Endodermal cell (in vitro differentiated cells): ENCODE data around the gene GRN. TPM values are rescaled to one million over a fixed set of nuclear protein-coding genes. Genes with fewer than 3 reads are reported as not detected.

ENCODE experiments used
- DNase-seq: peaks from one replicate; pipeline ENCODE4 v3.0.0-alpha.2; 2017
- H3K27ac ChIP-seq: 2 replicates; pipeline ENCODE4 v1.5.1; 2013; ENCODE audit warnings: mild to moderate bottlenecking, low read depth, low read length, moderate library complexity
- H3K27me3 ChIP-seq: 2 replicates; pipeline ENCODE4 v1.6.1; 2013; ENCODE audit warnings: mild to moderate bottlenecking, low read length, moderate library complexity; ENCODE audit not compliant: insufficient read depth, control insufficient read depth, poor library complexity, severe bottlenecking
- H3K36me3 ChIP-seq: 2 replicates; pipeline ENCODE4 v1.7.0; 2013; ENCODE audit warnings: mild to moderate bottlenecking, low read length, moderate library complexity; ENCODE audit not compliant: control insufficient read depth, insufficient read depth
- H3K4me1 ChIP-seq: one replicate; pipeline ENCODE4 v1.7.0; 2013; ENCODE audit warnings: low read length; ENCODE audit not compliant: control insufficient read depth, insufficient read depth
- H3K4me3 ChIP-seq: 2 replicates; pipeline ENCODE4 v1.5.1; 2013; ENCODE audit warnings: mild to moderate bottlenecking, low read length, moderate library complexity
- H3K9ac ChIP-seq: 2 replicates; pipeline ENCODE4 v1.6.1; 2013; ENCODE audit warnings: mild to moderate bottlenecking, low read length, moderate library complexity; ENCODE audit not compliant: poor library complexity, severe bottlenecking; ENCODE audit errors: extremely low read depth
- H3K9me3 ChIP-seq: 2 replicates; pipeline ENCODE4 v1.6.1; 2013; ENCODE audit warnings: mild to moderate bottlenecking, low read length, moderate library complexity; ENCODE audit not compliant: control insufficient read depth
- H3K27ac Mint-ChIP-seq: 2 replicates; pipeline ENCODE4 v1.8.0; 2020; ENCODE audit warnings: mixed read lengths
- H3K27me3 Mint-ChIP-seq: 2 replicates; pipeline ENCODE4 v1.8.0; 2021; ENCODE audit warnings: mild to moderate bottlenecking, mixed read lengths; ENCODE audit not compliant: insufficient read depth
- H3K36me3 Mint-ChIP-seq: 2 replicates; pipeline ENCODE4 v1.8.0; 2020; ENCODE audit warnings: low read depth, mixed read lengths
- H3K4me1 Mint-ChIP-seq: 2 replicates; pipeline ENCODE4 v1.8.0; 2020; ENCODE audit warnings: mixed read lengths
- H3K4me3 Mint-ChIP-seq: 2 replicates; pipeline ENCODE4 v1.8.0; 2020; ENCODE audit warnings: mild to moderate bottlenecking, moderate library complexity, mixed read lengths
- H3K9me3 Mint-ChIP-seq: 2 replicates; pipeline ENCODE4 v1.8.0; 2020; ENCODE audit warnings: mild to moderate bottlenecking, mixed read lengths
- CTCF ChIP-seq: fragments of 200-600 bp; sonication (generic); conservative IDR thresholded peaks from 2 replicates; pipeline ENCODE4 v1.5.0; 2021; ENCODE audit warnings: antibody characterized with exemption, mild to moderate bottlenecking
- WGBS, 2 experiments: methylation state at CpG; one replicate each; pipeline versions ENCODE4 v1.1.5 to v1.1.7; 2013; ENCODE audit warnings: missing lambda C conversion rate in 2 of 2, mixed read lengths in 1 of 2; ENCODE audit not compliant: insufficient coverage in 1 of 2, insufficient read length in 1 of 2; 5-methylcytosine and 5-hydroxymethylcytosine counted together
- total RNA-seq, 2 donors: library from RNA; stranded (reverse); fragmentation: NEBNext Ultra II Directional in 1 of 2; extraction: Animal tissue kit (Norgen Biotek cat#: 25700) in 1 of 2; gene quantifications; 2 replicates in 1 of 2; 3 replicates in 1 of 2; pipeline ENCODE4 v1.2.1, GENCODE V29; 2021

Gene GRN
- total RNA-seq, 2 donors from 2014 or later = 178 to 205 TPM

DNA sequence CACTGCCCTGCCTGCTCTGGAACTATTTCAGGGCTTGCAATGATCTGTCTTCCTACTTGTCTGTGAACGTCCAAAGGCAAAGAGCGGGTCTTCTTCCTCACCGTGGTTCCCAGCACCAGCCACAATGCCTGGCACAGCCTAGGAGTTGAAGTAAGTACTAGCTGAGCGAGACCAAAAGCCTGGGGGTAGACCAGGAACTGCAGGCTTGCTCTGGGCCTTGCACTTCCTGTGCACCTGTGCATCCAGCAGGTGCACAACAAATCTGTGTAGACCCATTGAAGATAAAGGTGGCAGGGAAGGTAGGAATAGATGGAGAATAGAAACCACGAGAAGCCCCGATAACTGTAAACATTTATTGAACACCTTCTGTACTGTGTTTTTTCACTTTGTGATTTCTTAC is 13.9 kb downstream of the GRN start:
- no peak for TF ChIP-seq CTCF
- H3K27me3 Mint-ChIP-seq = peaks cover 3% of the 10 kb centered on the region
- no peak overlapping the region for H3K9ac ChIP-seq
- H3K27ac Mint-ChIP-seq = no peak overlapping the region
- no peaks in the 10 kb centered on the region for H3K9me3 Mint-ChIP-seq
- no peak overlapping the region for H3K4me3 Mint-ChIP-seq
- H3K27ac ChIP-seq = no peak overlapping the region
- H3K27me3 ChIP-seq = no peaks in the 10 kb centered on the region
- peaks cover 16% of the 10 kb centered on the region for H3K4me1 Mint-ChIP-seq
- H3K4me3 ChIP-seq = no peak overlapping the region
- peaks cover 19% of the 10 kb centered on the region for H3K4me1 ChIP-seq
- no peak for DNase-seq
- H3K36me3 ChIP-seq = peaks cover 31% of the 10 kb centered on the region
- 91 to 94% methylated on average over 5 to 6 of the region's 6 CpGs for WGBS, 2 experiments
- H3K9me3 ChIP-seq = no peaks in the 10 kb centered on the region
- peaks cover 12% of the 10 kb centered on the region for H3K36me3 Mint-ChIP-seq

GRCh38 chr17:44359458-44360143 is 14.5 kb downstream of the GRN start:
- Mint-ChIP-seq H3K4me3 (no peak overlapping the region), H3K27me3 (peaks cover 8% of the 10 kb centered on the region), H3K27ac (no peak overlapping the region), H3K9me3 (no peaks in the 10 kb centered on the region), H3K4me1 (peaks cover 16% of the 10 kb centered on the region), H3K36me3 (peaks cover 12% of the 10 kb centered on the region)
- TF ChIP-seq CTCF = no peak
- Histone ChIP-seq H3K9ac (no peak overlapping the region), H3K9me3 (no peaks in the 10 kb centered on the region), H3K4me1 (peaks cover 20% of the 10 kb centered on the region), H3K4me3 (no peak overlapping the region), H3K27me3 (no peaks in the 10 kb centered on the region), H3K27ac (no peak overlapping the region), H3K36me3 (peaks cover 31% of the 10 kb centered on the region)
- no peak for DNase-seq
- WGBS, 2 experiments = 100% methylated on average over 2 to 12 of the region's 14 CpGs

DNA sequence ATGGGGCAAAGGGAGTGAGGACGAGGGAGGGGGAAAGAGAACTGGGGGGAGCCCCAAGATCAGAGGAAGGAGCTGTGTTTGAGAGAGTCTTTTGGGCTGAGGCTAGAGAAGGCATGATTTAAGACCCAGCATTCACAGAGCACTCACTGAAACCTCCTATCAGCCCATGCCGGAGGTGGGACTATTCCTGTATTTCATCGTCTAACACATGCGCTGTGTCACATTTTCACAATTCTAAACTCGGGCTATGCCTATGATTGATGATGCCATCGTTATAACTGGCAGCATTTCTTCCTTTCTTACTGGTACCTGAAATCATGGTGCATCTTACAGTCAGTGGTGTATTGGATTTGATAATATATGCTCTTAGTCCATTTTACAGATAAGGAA is 15.0 kb downstream of the GRN start:
- Histone ChIP-seq H3K9ac (no peak overlapping the region), H3K27ac (no peak overlapping the region), H3K4me1 (peaks cover 20% of the 10 kb centered on the region), H3K36me3 (peaks cover 30% of the 10 kb centered on the region), H3K27me3 (no peaks in the 10 kb centered on the region), H3K9me3 (no peaks in the 10 kb centered on the region), H3K4me3 (no peak overlapping the region)
- Mint-ChIP-seq H3K27ac (no peak overlapping the region), H3K4me3 (no peak overlapping the region), H3K4me1 (peaks cover 16% of the 10 kb centered on the region), H3K27me3 (peaks cover 13% of the 10 kb centered on the region), H3K9me3 (no peaks in the 10 kb centered on the region), H3K36me3 (peaks cover 12% of the 10 kb centered on the region)
- 92 to 99% methylated on average over 5 to 6 of the region's 6 CpGs for WGBS, 2 experiments
- DNase-seq = no peak
- TF ChIP-seq CTCF = no peak
